Measurements from ENCODE around the gene ZNF346.
A peak's percentile ranks its signal among the peaks of the same experiment; 100 is the strongest.

Gene ZNF346

GRCh38 chr5:177128551-177128981 is 106.1 kb downstream of the ZNF346 start:
- DNase-seq (peak; percentile 19), ATAC-seq (ENCODE audit: insufficient read depth, low read depth) (no peak)
- no peaks in the 10 kb centered on the region for H3K9me3 ChIP-seq (ENCODE audit: insufficient read depth, low read length, severe bottlenecking)
- H3K27me3 ChIP-seq (ENCODE audit: insufficient read depth, low read length, poor library complexity), result no peaks in the 10 kb centered on the region
- H4K20me1 ChIP-seq (ENCODE audit: insufficient read depth, low read length), result no peaks in the 10 kb centered on the region
- H3K79me2 ChIP-seq (ENCODE audit: insufficient read depth, low read length), result no peaks in the 10 kb centered on the region
- no peak overlapping the region for H3K27ac ChIP-seq (ENCODE audit: low read length)
- TF ChIP-seq CTCF (IDR thresholded peaks at IDR 0.05; ENCODE audit: borderline replicate concordance, extremely low read depth, low read length, poor library complexity, severe bottlenecking) (no peak), EZH2 (IDR thresholded peaks at IDR 0.05; ENCODE audit: borderline replicate concordance, low read depth, low read length, severe bottlenecking) (no peak)
- H2AFZ ChIP-seq (ENCODE audit: low read depth, low read length), result no peak overlapping the region
- H3K4me2 ChIP-seq (ENCODE audit: insufficient read depth, low read length), result no peak overlapping the region
- no peaks in the 10 kb centered on the region for H3K36me3 ChIP-seq (ENCODE audit: insufficient read depth, low read length)
- H3K9ac ChIP-seq (ENCODE audit: low read depth, low read length), result no peak overlapping the region
- no peak overlapping the region for H3K4me3 ChIP-seq (ENCODE audit: low read depth in 1 of 2, low read length in 2 of 2)
- H3K4me1 ChIP-seq (ENCODE audit: insufficient read depth, low read length), result no peaks in the 10 kb centered on the region; the same call in 1 of the 2 replicates

DNA sequence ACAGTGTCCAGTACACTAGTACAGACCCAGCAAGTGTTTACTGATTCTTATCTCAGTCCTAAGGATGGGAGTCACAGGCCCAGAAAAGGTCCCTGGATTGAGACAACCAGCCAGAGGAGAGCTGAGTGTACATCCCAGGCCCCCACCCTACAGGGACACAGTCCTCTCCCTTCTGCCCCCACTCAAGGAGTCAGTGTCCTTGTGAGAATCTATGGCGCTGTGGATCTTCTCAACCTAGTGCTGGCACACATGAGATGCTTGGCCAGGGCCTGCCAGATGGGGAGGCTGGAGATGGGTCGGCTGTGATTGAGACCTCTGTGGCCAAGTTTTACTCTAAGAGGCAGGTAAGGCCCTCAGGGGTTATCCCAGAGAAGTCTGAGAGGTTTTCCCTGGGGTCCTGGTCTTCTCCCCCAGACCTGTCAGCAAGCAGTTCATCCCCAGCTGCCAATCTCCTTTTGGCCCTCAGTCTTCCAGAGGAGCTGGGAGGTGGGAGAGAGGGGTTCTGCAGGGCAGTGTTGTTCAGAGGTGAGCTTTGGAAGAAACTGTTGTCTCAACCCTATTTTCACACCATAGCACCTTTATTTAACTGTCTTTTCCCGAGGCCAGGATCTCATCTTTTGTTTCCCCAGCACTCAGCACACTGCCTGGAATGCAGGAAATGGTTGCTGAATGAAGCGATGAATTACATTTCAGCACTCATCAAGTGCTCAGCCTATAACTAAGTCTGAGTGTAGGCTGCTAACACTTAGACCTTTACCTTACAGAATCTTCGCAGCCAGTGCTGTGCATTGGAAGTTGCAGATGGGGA is 107.9 kb downstream of the ZNF346 start:
- no peak overlapping the region for H3K4me3 ChIP-seq (ENCODE audit: low read depth in 1 of 2, low read length in 2 of 2)
- H3K4me1 ChIP-seq (ENCODE audit: insufficient read depth, low read length), result peaks cover 8% of the 10 kb centered on the region
- TF ChIP-seq CTCF (IDR thresholded peaks at IDR 0.05; ENCODE audit: borderline replicate concordance, extremely low read depth, low read length, poor library complexity, severe bottlenecking) (no peak), EZH2 (IDR thresholded peaks at IDR 0.05; ENCODE audit: borderline replicate concordance, low read depth, low read length, severe bottlenecking) (no peak)
- no peaks in the 10 kb centered on the region for H3K9me3 ChIP-seq (ENCODE audit: insufficient read depth, low read length, severe bottlenecking)
- DNase-seq (no peak), ATAC-seq (ENCODE audit: insufficient read depth, low read depth) (no peak)
- H3K36me3 ChIP-seq (ENCODE audit: insufficient read depth, low read length), result peaks cover 5% of the 10 kb centered on the region
- no peak overlapping the region for H2AFZ ChIP-seq (ENCODE audit: low read depth, low read length)
- H4K20me1 ChIP-seq (ENCODE audit: insufficient read depth, low read length), result no peaks in the 10 kb centered on the region
- no peak overlapping the region for H3K27ac ChIP-seq (ENCODE audit: low read length)
- peaks cover 11% of the 10 kb centered on the region for H3K79me2 ChIP-seq (ENCODE audit: insufficient read depth, low read length)
- H3K27me3 ChIP-seq (ENCODE audit: insufficient read depth, low read length, poor library complexity), result no peaks in the 10 kb centered on the region
- H3K9ac ChIP-seq (ENCODE audit: low read depth, low read length), result no peak overlapping the region
- H3K4me2 ChIP-seq (ENCODE audit: insufficient read depth, low read length), result no peak overlapping the region
